Lower leg skin (tissue), 3 donors: ENCODE results near the gene SYT17.

Experiments
- CTCF ChIP-seq, 3 donors: fragments of 450-650 bp; IDR thresholded peaks; one replicate each; pipeline ENCODE4 v1.5.1; 2016; ENCODE audit warnings: antibody characterized with exemption in 3 of 3, mild to moderate bottlenecking in 3 of 3, moderate library complexity in 2 of 3
- POLR2A ChIP-seq, 2 donors: fragments of 450-650 bp; IDR thresholded peaks; one replicate each; pipeline ENCODE4 v1.6.1; 2016 to 2017; ENCODE audit warnings: antibody characterized with exemption in 2 of 2, mild to moderate bottlenecking in 1 of 2, moderate library complexity in 1 of 2

- no peak for TF ChIP-seq POLR2A (IDR thresholded peaks at IDR 0.05)
- TF ChIP-seq CTCF (IDR thresholded peaks at IDR 0.05) = no peak
These were observed 62.5 kb downstream of the SYT17 start for GRCh38 chr16:19230575-19230974.
